Keratinocyte (primary cell): Measurements from ENCODE around the gene VAV2. TPM values are rescaled to one million over a fixed set of nuclear protein-coding genes. Genes with fewer than 3 reads are reported as not detected.
A peak's percentile ranks its signal among the peaks of the same experiment; 100 is the strongest.

ENCODE experiments used
- DNase-seq: peaks from one replicate; pipeline ENCODE4 v3.0.0-alpha.2; 2011; ENCODE audit warnings: low read depth, missing footprints, low spot score
- FAIRE-seq: peaks from 2 replicates; lab custom pipeline; 2011; peaks lifted over from hg19 to GRCh38; lab: Jason Lieb, UNC
- H2AFZ ChIP-seq: 2 replicates; pipeline ENCODE4 v1.6.0; 2012; ENCODE audit warnings: low read length, control low read depth, inconsistent platforms; ENCODE audit not compliant: control insufficient read depth
- H3K27ac ChIP-seq: 2 replicates; pipeline ENCODE4 v1.5.1; 2011; ENCODE audit warnings: low read length; ENCODE audit not compliant: control insufficient read depth, insufficient read depth
- H3K27me3 ChIP-seq: 3 replicates; pipeline ENCODE4 v1.6.0; 2011; ENCODE audit warnings: low read length; ENCODE audit not compliant: control insufficient read depth, insufficient read depth; ENCODE audit errors: extremely low read depth
- H3K36me3 ChIP-seq, 2 experiments: 2 replicates in 1 of 2; 3 replicates in 1 of 2; pipeline ENCODE4 v1.5.1; 2011; ENCODE audit warnings: low read length in 2 of 2, mild to moderate bottlenecking in 1 of 2; ENCODE audit not compliant: control insufficient read depth in 2 of 2, insufficient read depth in 2 of 2; ENCODE audit errors: extremely low read depth in 1 of 2
- H3K4me1 ChIP-seq: 3 replicates; pipeline ENCODE4 v1.5.1; 2011; ENCODE audit warnings: low read length; ENCODE audit not compliant: control insufficient read depth, insufficient read depth; ENCODE audit errors: extremely low read depth
- H3K4me2 ChIP-seq: 3 replicates; pipeline ENCODE4 v1.6.0; 2011; ENCODE audit warnings: low read depth, low read length; ENCODE audit not compliant: control insufficient read depth, insufficient read depth; ENCODE audit errors: extremely low read depth
- H3K4me3 ChIP-seq, 3 experiments: fragments of 200-600 bp in 1 of 3; sonication (generic) in 1 of 3; 2 replicates in 2 of 3; 3 replicates in 1 of 3; pipeline ENCODE4 v1.5.1; 2011 to 2016; ENCODE audit warnings: low read length in 3 of 3, mild to moderate bottlenecking in 3 of 3, control low read depth in 2 of 3, inconsistent platforms in 1 of 3, low read depth in 1 of 3, mixed read lengths in 1 of 3, mixed run types in 1 of 3, moderate library complexity in 1 of 3; ENCODE audit not compliant: control insufficient read depth in 2 of 3, insufficient read depth in 2 of 3; ENCODE audit errors: extremely low read depth in 1 of 3
- H3K79me2 ChIP-seq: 2 replicates; pipeline ENCODE4 v1.6.0; 2012; ENCODE audit warnings: low read length; ENCODE audit not compliant: control insufficient read depth, insufficient read depth
- H3K9ac ChIP-seq: 3 replicates; pipeline ENCODE4 v1.6.0; 2011; ENCODE audit warnings: low read length; ENCODE audit not compliant: control insufficient read depth, insufficient read depth; ENCODE audit errors: extremely low read depth
- H3K9me1 ChIP-seq: 3 replicates; pipeline ENCODE4 v1.6.0; 2011; ENCODE audit warnings: low read length; ENCODE audit not compliant: control insufficient read depth, insufficient read depth; ENCODE audit errors: extremely low read depth
- H3K9me3 ChIP-seq: 2 replicates; pipeline ENCODE4 v1.5.1; 2012; ENCODE audit warnings: low read depth, low read length; ENCODE audit not compliant: control insufficient read depth
- H4K20me1 ChIP-seq: 3 replicates; pipeline ENCODE4 v1.6.0; 2011; ENCODE audit warnings: low read length; ENCODE audit not compliant: control insufficient read depth, insufficient read depth; ENCODE audit errors: extremely low read depth
- CTCF ChIP-seq, 3 experiments: IDR thresholded peaks in 1 of 3; conservative IDR thresholded peaks in 1 of 3; optimal IDR thresholded peaks in 1 of 3; 2 replicates in 2 of 3; 3 replicates in 1 of 3; pipeline versions ENCODE3 to v1.5.1; 2011; ENCODE audit warnings: low read length in 3 of 3, mild to moderate bottlenecking in 3 of 3, moderate library complexity in 2 of 3, control low read depth in 1 of 3, inconsistent platforms in 1 of 3; ENCODE audit not compliant: insufficient read depth in 2 of 3; ENCODE audit errors: extremely low read depth in 1 of 3
- EZH2 ChIP-seq: IDR thresholded peaks from one replicate; pipeline ENCODE4 v1.6.1; 2012; ENCODE audit warnings: inconsistent platforms, mild to moderate bottlenecking, low read length, moderate library complexity
- dilution Hi-C: fragments of 300-500 bp; cut with MboI; formaldehyde crosslinking; loops from one replicate; pipeline ENCODE4 v1.7.0; 2020; ENCODE audit warnings: low sequenced_read_pairs; ENCODE audit not compliant: extremely low pct_ligation_motif_present
- polyA plus RNA-seq, 5 experiments: library from polyadenylated mRNA; depleted of rRNA in 3 of 5; stranded (reverse) in 3 of 5; stranded (forward) in 1 of 5; unstranded in 1 of 5; fragments of >200 nt; gene quantifications; 1 replicate in 1 of 5; 2 replicates in 3 of 5; 3 replicates in 1 of 5; pipeline versions ENCODE4 v1.2.1 to v1.2.3, GENCODE V29; 2011 to 2012; ENCODE audit warnings: missing spikeins in 2 of 5, low read depth in 1 of 5, low replicate concordance in 1 of 5

The VAV2 gene
- polyA plus RNA-seq, 1 donor (not counting 4 experiments of a cell fraction or from before 2014, with no cell fraction given) = 16.4 TPM

- no peak for FAIRE-seq
- peaks cover 41% of the 10 kb centered on the region for H3K4me1 ChIP-seq
- peaks cover 2 to 4% of the 10 kb centered on the region in 2 experiments for H3K36me3 ChIP-seq
- TF ChIP-seq EZH2 (no peak), CTCF (optimal IDR thresholded peaks at IDR 0.05 in 1 of 3, IDR thresholded peaks at IDR 0.05 in 1 of 3, conservative IDR thresholded peaks at IDR 0.05 in 1 of 3; ENCODE audit: extremely low read depth in 1 of 3, insufficient read depth in 2 of 3, low read length in 3 of 3) (no peak)
- H2AFZ ChIP-seq = no peak overlapping the region
- H3K79me2 ChIP-seq = peaks cover 79% of the 10 kb centered on the region
- peak overlapping the region; percentile 36 for H3K27ac ChIP-seq
- DNase-seq = no peak
- peaks cover 27% of the 10 kb centered on the region for H4K20me1 ChIP-seq
- H3K9me1 ChIP-seq = peaks cover 8% of the 10 kb centered on the region
- H3K9ac ChIP-seq = peak overlapping the region; percentile 18
- no peak overlapping the region for H3K4me3 ChIP-seq
- no peaks in the 10 kb centered on the region for H3K27me3 ChIP-seq
- H3K4me2 ChIP-seq = no peak overlapping the region
- dilution Hi-C loops = no loop called here
- no peaks in the 10 kb centered on the region for H3K9me3 ChIP-seq
Observed at GRCh38 chr9:133957328-133957727, 34.8 kb downstream of the VAV2 start.

- Histone ChIP-seq H3K9ac (no peak overlapping the region), H3K4me2 (peak overlapping the region; percentile 25), H3K9me1 (peaks cover 7% of the 10 kb centered on the region), H3K4me3 (no peak overlapping the region), H3K36me3 (peaks cover 2 to 4% of the 10 kb centered on the region in 2 experiments), H4K20me1 (peaks cover 23% of the 10 kb centered on the region), H3K9me3 (no peaks in the 10 kb centered on the region), H3K27ac (no peak overlapping the region), H3K27me3 (no peaks in the 10 kb centered on the region), H3K4me1 (peaks cover 41% of the 10 kb centered on the region), H3K79me2 (peaks cover 76% of the 10 kb centered on the region), H2AFZ (no peak overlapping the region)
- FAIRE-seq = no peak
- TF ChIP-seq EZH2 (no peak), CTCF (optimal IDR thresholded peaks at IDR 0.05 in 1 of 3, IDR thresholded peaks at IDR 0.05 in 1 of 3, conservative IDR thresholded peaks at IDR 0.05 in 1 of 3; ENCODE audit: extremely low read depth in 1 of 3, insufficient read depth in 2 of 3, low read length in 3 of 3) (no peak)
- DNase-seq = no peak
- dilution Hi-C loops = no loop called here
Observed at GRCh38 chr9:133956520-133957076, 35.5 kb downstream of the VAV2 start.
